GM18502 (cell line): ENCODE measurements around the gene ZBTB2.
A peak's percentile ranks its signal among the peaks of the same experiment; 100 is the strongest.
"Not testable (repeated sequence)": the region's sequence is repeated elsewhere in the genome, so short reads cannot be mapped to it uniquely, and the experiment has no call there.

Experiments used
- ATAC-seq: cut with Tn5 transposase; IDR thresholded peaks from one replicate; pipeline ENCODE4 v1.9.1; 2021; ENCODE audit warnings: mild to moderate bottlenecking; ENCODE audit not compliant: unreplicated experiment, poor library complexity

The ZBTB2 gene

GRCh38 chr6:151376440-151376839 lies 14.9 kb downstream of the ZBTB2 start:
- peak; percentile 39 for ATAC-seq

- ATAC-seq, result no peak
Measured at GRCh38 chr6:151375833-151376232, 15.5 kb downstream of the ZBTB2 start.

- ATAC-seq, result no peak
Measured at GRCh38 chr6:151374036-151374683, 17.2 kb downstream of the ZBTB2 start.

GRCh38 chr6:151372164-151372563 lies 19.2 kb downstream of the ZBTB2 start:
- no peak for ATAC-seq

- ATAC-seq, result no peak
Measured at GRCh38 chr6:151370509-151371078, 20.8 kb downstream of the ZBTB2 start.

GRCh38 chr6:151365233-151365632 lies 26.1 kb downstream of the ZBTB2 start:
- ATAC-seq, result no peak

GRCh38 chr6:151359486-151359885 lies 31.9 kb downstream of the ZBTB2 start:
- ATAC-seq, result no peak

- ATAC-seq, result no peak
Measured at GRCh38 chr6:151358475-151358874, 32.9 kb downstream of the ZBTB2 start.

- no peak for ATAC-seq
Measured at GRCh38 chr6:151357758-151358436, 33.5 kb downstream of the ZBTB2 start.

- ATAC-seq, result not testable (repeated sequence)
Measured at GRCh38 chr6:151356983-151357382, 34.4 kb downstream of the ZBTB2 start.

GRCh38 chr6:151353795-151354194 lies 37.6 kb downstream of the ZBTB2 start:
- ATAC-seq, result no peak

- no peak for ATAC-seq
Measured at GRCh38 chr6:151352410-151353396, 38.7 kb downstream of the ZBTB2 start.

- ATAC-seq, result no peak
Measured at GRCh38 chr6:151351731-151352130, 39.6 kb downstream of the ZBTB2 start.

GRCh38 chr6:151351146-151351700 lies 40.1 kb downstream of the ZBTB2 start:
- ATAC-seq, result no peak

- ATAC-seq, result no peak
Measured at GRCh38 chr6:151350442-151351145, 40.8 kb downstream of the ZBTB2 start.

- ATAC-seq, result no peak
Measured at GRCh38 chr6:151349651-151350270, 41.6 kb downstream of the ZBTB2 start.

- not testable (repeated sequence) for ATAC-seq
Measured at GRCh38 chr6:151342750-151343149, 48.6 kb downstream of the ZBTB2 start.

GRCh38 chr6:151341476-151342195 lies 49.7 kb downstream of the ZBTB2 start:
- ATAC-seq, result no peak
